Ramos (cell line): ENCODE results near the gene SLC34A3.

ENCODE experiments used
- in situ Hi-C: fragments of 300-500 bp; cut with MboI; formaldehyde crosslinking; loops from one replicate; pipeline ENCODE4 v1.14.3; 2022; ENCODE audit warnings: low sequenced_read_pairs; ENCODE audit not compliant: unreplicated experiment

The SLC34A3 gene

DNA sequence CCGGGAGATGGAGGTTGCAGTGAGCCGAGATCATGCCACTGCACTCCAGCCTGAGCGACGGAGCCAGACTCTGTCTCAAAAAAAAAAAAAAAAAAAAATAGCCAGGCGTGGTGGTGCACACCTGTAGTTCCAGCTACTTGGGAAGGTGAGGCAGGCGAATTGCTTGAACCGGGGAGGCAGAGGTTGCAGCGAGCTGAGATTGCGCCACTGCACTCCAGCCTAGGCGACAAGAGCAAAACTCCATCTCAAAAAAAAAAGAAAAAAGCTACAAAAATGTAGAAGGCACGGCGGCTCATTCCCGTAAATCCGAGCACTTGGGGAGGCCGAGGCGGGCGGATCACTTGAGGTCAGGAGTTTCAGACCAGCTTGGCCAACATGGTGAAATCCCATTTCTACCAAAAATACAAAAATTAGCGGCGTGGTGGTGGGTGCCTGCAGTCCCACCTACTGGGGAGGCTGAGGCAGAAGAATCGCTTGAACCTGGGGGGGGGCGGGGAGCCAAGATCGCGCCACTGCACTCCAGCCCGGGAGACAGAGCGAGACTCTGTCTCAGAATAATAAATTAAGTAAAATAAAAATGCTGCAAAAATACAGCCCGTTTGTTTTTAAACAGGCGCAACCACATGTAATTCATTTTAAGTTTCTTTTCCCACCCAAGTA is 9.0 kb downstream of the SLC34A3 start:
- in situ Hi-C loops: loop anchor here (25.0 kb wide), 1 partner anchor 452 kb away; the partner anchor contains the start of genes CCDC183 and TMEM141

DNA sequence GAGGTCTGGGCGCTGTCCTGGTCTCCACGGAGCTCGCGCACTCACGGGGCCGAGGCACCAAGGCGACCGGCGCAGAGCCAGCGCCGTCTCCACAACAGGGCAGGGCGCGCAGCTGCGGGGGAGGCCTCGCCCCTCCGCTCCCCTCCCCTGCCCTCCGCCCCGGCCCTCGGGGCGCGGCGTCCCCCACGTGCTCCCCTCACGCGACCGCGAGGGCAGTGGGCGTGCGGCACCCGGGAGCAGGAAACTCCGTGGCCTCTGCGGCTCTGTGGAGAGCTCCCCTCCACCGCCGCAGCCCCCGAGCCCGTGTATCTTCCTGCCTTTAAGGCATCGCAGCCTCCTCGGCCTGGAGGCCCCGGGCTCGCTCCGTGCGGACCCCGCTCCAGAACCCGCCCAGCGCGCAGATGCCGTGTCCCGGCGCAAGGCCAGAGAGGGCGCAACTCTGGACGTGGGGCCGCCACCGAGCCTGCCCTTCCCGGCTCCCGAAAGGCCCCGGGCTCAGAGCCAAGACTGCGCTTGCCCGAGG is 9.7 kb downstream of the SLC34A3 start:
- in situ Hi-C loops: loop anchor here (25.0 kb wide), 1 partner anchor 453 kb away; the partner anchor contains the start of genes CCDC183 and TMEM141

DNA sequence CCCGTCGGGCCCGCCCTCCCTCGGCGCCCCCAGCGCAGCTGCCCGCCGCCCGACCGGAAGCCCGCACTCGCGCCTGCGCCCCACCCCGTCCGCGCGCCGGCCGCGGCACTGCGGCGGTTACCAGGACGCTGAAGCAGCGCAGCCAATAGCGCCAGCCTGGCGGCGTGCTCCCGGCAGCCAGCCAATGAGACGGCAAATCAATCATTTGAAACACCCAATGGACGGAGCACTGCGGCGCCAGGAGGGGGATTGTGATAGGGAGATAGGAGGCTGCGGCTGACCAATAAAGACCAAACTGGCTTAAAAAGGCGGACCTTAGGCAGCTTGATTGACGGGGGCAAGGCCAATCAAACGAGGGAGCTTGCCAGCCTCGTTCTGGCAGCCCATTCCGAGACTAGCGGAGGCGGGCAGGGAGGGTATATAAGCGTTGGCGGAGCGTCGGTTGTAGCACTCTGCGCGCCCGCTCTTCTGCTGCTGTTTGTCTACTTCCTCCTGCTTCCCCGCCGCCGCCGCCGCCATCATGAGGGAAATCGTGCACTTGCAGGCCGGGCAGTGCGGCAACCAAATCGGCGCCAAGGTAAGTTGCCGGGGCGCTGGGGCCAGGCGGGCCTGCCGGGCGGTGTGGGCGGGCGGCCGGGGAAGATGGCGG is 10.3 kb downstream of the SLC34A3 start, which contains the start of gene TUBB4B:
Gene TUBB4B, plus strand, starts transcription at position 447 of the 649 bp plus-strand sequence. Its CDS starts 74 bp downstream, at position 521.
- in situ Hi-C loops: loop anchor here (25.0 kb wide), 1 partner anchor 454 kb away; the partner anchor contains the start of genes CCDC183 and TMEM141

DNA sequence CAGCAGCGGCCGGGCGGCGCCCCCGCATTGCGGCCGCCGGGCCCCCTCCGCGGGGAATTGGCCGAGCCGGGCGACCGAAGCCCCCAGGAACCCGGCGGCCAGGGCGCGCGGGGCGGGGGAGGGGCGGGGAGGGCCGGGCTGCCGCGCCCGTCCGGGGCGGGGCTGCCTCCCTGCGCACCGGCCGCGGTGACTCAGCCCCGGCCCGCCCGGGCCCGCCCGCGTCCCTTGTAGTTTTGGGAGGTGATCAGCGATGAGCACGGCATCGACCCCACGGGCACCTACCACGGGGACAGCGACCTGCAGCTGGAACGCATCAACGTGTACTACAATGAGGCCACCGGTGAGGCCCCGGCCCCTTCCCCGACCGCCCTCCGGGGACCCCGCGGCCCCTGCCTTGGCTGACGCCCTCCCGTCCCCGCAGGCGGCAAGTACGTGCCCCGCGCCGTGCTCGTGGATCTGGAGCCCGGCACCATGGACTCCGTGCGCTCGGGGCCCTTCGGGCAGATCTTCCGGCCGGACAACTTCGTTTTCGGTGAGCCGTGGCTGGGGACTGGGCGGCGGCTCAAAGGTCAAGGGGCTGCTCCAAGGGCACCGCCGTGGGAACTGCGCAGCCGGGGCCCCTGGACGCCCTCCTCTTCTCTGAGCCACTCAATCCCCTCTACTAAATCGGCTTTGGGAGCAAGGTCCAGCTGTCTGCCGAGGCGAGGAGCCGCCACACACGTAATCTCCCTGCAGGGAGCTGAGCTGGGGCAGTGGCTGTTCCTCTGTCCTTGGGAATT is 11.0 kb downstream of the SLC34A3 start:
- in situ Hi-C loops: loop anchor here (25.0 kb wide), 1 partner anchor 454 kb away; the partner anchor contains the start of genes CCDC183 and TMEM141

DNA sequence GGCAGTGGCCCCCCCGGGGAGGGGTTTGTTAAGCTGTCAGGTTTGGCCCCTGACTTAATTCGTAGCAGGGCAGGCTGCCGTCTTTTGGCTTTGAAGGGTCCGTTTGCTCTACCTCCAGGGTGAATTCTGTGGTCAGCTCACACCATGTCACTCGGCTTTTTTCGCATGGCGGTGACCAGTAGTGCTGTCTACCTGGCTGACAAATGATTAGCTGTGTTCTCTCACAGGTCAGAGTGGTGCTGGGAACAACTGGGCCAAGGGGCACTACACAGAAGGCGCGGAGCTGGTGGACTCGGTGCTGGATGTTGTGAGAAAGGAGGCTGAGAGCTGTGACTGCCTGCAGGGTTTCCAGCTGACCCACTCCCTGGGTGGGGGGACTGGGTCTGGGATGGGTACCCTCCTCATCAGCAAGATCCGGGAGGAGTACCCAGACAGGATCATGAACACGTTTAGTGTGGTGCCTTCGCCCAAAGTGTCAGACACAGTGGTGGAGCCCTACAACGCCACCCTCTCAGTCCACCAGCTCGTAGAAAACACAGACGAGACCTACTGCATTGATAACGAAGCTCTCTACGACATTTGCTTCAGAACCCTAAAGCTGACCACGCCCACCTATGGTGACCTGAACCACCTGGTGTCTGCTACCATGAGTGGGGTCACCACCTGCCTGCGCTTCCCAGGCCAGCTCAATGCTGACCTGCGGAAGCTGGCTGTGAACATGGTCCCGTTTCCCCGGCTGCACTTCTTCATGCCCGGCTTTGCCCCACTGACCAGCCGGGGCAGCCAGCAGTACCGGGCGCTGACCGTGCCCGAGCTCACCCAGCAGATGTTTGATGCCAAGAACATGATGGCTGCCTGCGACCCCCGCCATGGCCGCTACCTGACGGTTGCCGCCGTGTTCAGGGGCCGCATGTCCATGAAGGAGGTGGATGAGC is 11.8 kb downstream of the SLC34A3 start:
- in situ Hi-C loops: loop anchor here (25.0 kb wide), 1 partner anchor 455 kb away; the partner anchor contains the start of genes CCDC183 and TMEM141

DNA sequence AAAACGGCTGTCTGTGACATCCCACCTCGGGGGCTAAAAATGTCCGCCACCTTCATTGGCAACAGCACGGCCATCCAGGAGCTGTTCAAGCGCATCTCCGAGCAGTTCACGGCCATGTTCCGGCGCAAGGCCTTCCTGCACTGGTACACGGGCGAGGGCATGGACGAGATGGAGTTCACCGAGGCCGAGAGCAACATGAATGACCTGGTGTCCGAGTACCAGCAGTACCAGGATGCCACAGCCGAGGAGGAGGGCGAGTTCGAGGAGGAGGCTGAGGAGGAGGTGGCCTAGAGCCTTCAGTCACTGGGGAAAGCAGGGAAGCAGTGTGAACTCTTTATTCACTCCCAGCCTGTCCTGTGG is 12.5 kb downstream of the SLC34A3 start:
- in situ Hi-C loops: loop anchor here (25.0 kb wide), 1 partner anchor 456 kb away; the partner anchor contains the start of genes CCDC183 and TMEM141

DNA sequence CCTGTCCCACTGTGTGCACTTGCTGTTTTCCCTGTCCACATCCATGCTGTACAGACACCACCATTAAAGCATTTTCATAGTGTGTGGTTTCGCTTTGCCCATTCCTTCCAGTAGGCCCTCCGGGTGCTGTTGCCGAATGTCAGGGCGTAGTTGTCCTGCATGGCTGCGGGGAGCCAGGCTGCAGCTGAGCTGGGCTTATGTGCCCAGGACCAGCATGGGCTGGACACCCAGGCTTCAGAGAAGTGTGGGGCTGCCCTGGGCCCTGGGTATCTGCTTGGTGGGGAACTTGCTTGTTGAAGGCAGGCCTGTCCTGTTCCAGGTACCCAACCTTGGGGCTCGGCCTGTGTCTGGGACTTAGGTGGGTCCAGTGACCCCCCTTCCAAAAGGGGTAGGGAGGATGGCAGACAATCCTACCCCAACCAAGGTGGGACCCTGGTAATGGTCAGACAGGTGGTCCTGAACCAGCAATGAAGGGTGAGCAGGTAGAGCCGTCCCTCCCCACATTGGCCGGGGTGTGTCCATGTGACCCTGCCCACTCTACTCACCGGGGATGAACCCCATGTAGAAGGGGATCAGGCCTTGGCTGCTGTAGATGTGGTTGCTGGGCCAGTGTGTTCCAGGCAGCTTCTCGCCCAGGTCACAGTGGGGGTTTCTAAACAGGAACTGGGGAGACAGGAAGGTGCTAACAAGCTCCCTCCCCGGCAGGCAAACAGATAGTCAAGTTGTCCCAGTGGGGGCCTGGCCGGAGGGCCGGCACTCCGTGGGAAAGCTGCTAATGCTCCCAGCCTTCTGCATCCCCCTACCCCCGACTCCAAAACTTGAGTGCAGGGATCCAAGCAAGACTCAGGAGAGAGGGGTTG is 13.2 kb downstream of the SLC34A3 start:
- in situ Hi-C loops: loop anchor here (25.0 kb wide), 1 partner anchor 457 kb away; the partner anchor contains the start of genes CCDC183 and TMEM141

DNA sequence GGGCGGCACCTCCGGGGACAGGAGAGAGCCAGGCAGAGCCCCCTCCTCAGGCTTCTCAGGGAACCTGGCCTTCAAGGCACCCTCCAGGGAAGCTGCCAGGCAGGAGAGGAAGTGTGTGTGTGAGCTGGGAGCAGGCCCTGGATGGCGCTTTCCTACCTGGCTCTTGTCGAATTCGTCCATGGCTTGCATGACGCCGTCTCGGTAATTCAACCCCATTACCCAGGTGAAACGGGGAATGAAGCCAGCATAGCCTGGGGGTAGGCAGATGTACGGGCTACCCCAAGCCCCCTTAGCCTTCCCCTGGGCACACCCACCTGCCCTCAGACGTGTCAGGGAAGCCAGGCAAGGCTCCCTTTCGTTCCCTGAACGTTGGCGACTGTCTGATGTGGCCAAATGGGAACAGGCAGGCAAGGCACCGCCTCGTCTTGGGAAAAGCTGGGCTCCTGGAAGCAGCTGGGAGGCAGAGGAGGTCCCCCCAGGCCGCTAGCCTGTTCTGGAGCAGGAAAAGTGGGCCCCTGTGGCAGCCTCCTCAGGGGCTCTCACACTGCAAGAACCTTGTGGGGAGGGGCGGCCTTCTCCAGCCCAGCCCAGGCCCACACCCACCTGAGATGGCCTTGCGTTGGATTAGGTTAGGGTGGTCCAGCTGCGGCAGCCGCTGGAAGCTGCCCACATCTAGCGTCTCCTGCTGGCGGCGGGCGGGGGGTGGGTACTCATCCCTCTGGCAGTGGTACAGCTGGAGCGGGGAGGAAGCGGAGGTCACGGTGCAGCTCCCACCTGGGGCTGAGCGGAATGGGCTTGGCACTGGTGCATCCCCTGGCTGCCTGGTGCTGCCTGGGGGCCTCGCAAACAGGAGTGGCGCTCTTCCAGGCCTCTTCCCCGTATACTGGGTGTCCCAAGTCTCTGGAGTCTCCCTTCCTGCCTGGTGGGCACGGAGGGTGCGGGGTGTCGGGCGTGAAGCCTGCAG is 14.1 kb downstream of the SLC34A3 start:
- in situ Hi-C loops: loop anchor here (25.0 kb wide), 1 partner anchor 457 kb away; the partner anchor contains the start of genes CCDC183 and TMEM141

DNA sequence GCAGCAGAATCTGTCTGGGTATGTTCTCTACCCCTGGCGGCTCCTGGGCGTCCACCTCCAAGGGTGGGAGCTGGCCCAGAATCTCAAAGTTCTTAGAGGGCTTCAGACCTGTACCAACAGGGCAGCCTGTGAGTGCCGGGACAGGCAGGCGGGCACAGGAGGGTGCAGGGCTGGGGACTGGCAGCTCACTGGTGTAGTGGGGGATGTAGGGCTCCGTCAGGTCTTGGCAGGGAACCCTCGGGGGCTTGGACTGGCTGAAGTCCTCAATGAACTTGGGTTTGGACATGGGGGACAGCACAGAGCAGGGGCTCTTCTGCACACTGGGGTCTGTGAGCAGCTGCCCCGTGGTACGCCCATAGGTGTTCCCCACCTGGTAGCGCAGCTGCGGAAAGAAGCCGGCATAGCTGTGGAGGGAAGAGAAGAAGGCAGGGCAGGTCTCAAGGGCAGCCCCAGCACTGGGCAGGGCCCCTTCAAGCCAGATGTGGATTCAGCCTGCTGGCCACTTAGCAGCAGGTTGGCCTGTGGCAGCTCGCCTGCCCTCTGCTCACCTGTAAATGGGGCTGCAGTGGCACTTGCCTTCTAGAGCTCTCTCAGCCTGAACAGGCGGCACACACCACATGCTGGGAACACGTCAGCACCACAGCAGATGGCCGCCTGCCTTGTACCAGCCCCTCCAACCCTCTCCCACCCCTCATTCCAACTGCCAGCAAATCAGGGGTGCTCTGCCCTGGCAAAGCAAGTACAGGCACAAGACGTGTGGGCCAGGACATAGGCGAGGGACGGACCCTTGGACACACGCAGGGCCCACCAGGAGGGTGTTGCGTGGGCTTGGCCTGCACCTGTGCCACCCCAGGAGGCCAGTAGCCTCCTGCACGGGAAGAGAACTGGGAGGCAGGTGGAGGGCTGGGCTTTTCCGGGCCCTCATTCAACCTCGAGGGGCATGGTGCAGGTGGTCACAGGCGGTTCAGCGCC is 15.0 kb downstream of the SLC34A3 start:
- in situ Hi-C loops: loop anchor here (25.0 kb wide), 1 partner anchor 458 kb away; the partner anchor contains the start of genes CCDC183 and TMEM141

DNA sequence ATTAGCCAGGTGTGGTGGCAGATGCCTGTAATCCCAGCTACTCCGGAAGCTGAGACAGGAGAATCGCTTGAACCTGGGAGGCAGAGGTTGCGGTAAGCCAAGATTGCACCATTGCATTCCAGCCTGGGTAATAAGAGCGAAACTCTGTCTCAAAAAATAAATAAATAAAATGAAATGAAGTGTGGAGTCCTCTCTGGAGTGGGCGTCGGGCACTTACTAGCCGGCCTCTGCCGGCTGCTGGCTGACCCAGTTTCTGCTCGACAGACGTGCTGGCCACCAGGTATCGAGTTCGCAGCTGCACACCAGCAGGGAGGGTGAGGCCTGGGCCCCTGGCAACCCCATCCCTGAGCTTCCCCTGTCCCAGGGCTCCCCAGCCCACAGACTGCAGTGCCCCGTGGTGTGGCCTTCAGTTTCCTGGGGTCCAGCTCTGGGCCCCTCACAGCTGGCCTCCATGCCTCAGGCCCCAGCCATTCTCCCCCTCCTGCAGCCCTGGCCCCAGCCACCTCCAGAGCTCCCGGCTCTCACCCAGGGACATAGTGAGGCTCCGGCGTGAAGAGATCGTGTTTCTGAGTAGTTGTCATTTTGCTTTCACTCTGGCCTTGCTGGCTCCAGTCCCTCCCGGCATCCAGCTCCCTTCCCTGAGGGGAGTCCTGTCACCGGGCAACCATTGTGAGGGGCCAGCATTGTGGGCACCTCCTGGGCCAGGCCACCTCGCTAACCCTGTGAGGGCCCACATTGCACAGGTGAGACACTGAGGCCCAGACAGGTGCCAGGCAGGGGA is 16.6 kb downstream of the SLC34A3 start:
- in situ Hi-C loops: loop anchor here (25.0 kb wide), 1 partner anchor 460 kb away; the partner anchor contains the start of genes CCDC183 and TMEM141

DNA sequence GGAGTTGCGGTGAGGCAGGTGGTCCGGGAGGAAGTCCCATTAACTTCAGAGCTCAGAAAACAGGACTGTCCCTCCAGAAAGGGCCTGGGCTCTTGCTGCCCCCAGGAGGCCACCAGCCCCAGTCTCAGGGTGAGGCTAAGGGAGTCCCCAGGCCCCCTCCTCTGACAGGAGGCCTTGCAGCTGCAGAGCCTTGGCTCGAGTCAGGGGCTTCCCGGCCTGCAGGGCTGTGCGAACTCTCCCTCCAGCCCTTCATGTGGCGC is 17.1 kb downstream of the SLC34A3 start:
- in situ Hi-C loops: loop anchor here (25.0 kb wide), 1 partner anchor 461 kb away; the partner anchor contains the start of genes CCDC183 and TMEM141

DNA sequence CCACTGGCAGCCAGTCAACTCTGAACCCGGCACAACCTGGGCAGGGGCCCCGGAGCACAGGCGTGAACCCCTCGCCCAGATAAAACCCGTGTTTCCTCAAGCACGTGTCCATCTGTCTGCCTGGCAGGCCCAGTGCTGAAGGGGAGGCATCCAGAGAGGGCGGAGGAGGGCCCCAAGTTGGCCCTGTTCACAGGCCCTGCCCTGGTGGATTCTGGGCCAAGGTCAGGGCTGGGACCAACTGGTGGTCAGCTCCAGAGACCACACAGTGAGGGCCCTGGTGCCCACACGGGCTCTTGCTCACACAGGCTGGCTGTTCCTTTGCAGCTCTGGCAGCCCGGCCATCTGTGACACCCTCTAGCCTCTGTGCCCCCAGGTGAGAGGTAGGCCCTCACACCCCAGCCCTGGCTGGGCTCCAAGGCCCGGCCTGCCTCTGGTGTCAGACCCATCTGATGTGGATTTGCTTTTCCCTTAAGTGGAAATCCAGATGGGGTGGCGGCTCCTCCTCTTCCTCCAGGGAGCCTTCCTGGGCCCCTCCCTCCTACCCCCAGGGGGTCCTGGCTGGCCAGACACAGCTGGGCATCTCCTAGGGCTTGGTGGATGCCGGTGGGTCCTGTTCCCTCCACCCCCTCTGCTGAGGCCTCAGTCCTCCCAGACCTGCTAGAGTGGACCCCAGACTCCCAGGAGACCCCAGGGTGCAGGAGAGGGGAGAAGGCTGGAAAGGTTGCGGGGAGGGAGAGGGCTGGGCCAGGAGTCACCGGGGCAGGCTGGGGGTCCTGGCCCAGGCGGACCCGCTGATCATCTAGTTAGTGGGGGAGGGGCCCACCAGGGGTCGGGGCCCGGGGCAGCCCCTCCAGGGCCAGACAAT is 19.9 kb downstream of the SLC34A3 start:
- in situ Hi-C loops: no loop called here

DNA sequence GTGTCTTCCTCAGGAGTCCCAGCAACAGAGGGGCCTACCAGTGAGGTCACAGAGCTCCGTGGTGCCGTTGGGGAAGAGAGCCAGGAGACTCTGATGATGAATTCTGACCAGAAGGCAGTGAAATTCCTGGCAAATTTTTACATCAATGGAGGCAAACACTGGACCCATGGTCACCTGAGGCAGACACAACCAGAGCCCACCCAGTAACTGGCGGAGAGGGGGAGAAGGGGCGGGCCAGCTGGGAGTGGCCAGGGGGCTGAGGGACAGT is 20.4 kb downstream of the SLC34A3 start, which contains the start of gene STPG3:
Gene STPG3, plus strand, starts transcription at position 93 of the 268 bp plus-strand sequence. Its CDS starts 1 bp downstream, at position 94.
- in situ Hi-C loops: no loop called here

DNA sequence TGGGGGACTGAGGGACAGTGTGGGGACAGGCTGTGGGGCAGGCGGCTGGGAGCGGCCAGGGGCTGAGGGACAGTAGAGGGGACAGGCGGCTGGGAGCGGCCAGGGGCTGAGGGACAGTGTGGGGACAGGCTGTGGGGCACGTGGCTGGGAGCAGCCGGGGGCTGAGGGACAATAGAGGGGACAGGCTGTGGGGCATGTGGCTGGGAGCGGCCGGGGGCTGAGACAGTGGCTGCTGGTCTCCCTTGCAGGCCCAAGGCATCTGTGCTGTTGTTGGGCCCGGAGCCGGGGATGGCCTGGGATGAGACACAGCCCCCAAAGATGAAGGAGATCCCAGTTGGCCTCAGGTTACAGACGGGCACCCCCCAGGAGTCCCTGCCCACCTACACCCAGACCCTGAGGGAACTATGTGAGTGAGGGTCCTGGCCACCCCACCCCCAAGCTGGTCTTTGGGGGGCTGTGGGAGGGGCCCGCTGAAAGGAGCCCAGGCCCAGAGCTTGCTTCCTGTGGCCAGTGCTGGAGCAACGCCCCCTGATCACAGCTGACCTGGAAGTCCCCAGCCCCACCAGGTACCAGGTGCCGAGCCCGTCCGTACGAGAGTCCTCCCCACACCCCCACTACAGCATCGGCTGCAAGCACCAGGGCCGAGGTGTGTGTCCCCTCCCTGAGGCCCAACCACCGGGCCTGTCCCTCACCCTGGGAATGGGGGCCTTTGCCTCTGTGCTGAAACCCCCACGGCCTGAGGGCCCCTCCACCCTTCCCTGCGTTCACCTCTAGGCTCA is 21.0 kb downstream of the SLC34A3 start:
- in situ Hi-C loops: no loop called here
